GM18907 (cell line): Measurements from ENCODE around the gene ALOX15.
"Not testable (repeated sequence)": the region's sequence is repeated elsewhere in the genome, so short reads cannot be mapped to it uniquely, and the experiment has no call there.

Experiments used
- ATAC-seq: cut with Tn5 transposase; IDR thresholded peaks from one replicate; pipeline ENCODE4 v1.9.1; 2021; ENCODE audit warnings: mild to moderate bottlenecking, moderate library complexity; ENCODE audit not compliant: unreplicated experiment

ALOX15 gene

GRCh38 chr17:4620531-4621101 is 20.9 kb downstream of the ALOX15 start:
- no peak for ATAC-seq

- ATAC-seq = no peak
Measured at GRCh38 chr17:4617590-4618351, 23.7 kb downstream of the ALOX15 start.

- no peak for ATAC-seq
Measured at GRCh38 chr17:4617090-4617489, 24.4 kb downstream of the ALOX15 start.

- ATAC-seq = no peak
Measured at GRCh38 chr17:4616476-4616875, 25.0 kb downstream of the ALOX15 start.

GRCh38 chr17:4610656-4611055 is 30.8 kb downstream of the ALOX15 start:
- no peak for ATAC-seq

- no peak for ATAC-seq
Measured at GRCh38 chr17:4610162-4610561, 31.3 kb downstream of the ALOX15 start.

GRCh38 chr17:4609761-4610160 is 31.7 kb downstream of the ALOX15 start:
- no peak for ATAC-seq

GRCh38 chr17:4607773-4608187 is 33.7 kb downstream of the ALOX15 start:
- no peak for ATAC-seq

GRCh38 chr17:4607261-4607741 is 34.2 kb downstream of the ALOX15 start:
- ATAC-seq = no peak

GRCh38 chr17:4605826-4606225 is 35.7 kb downstream of the ALOX15 start:
- ATAC-seq = no peak

GRCh38 chr17:4604736-4605135 is 36.7 kb downstream of the ALOX15 start:
- ATAC-seq = not testable (repeated sequence)

GRCh38 chr17:4604111-4604644 is 37.3 kb downstream of the ALOX15 start:
- no peak for ATAC-seq

- no peak for ATAC-seq
Measured at GRCh38 chr17:4602041-4602440, 39.4 kb downstream of the ALOX15 start.

GRCh38 chr17:4601326-4601725 is 40.2 kb downstream of the ALOX15 start:
- no peak for ATAC-seq

GRCh38 chr17:4600563-4600962 is 40.9 kb downstream of the ALOX15 start:
- no peak for ATAC-seq

- no peak for ATAC-seq
Measured at GRCh38 chr17:4599505-4600281, 41.8 kb downstream of the ALOX15 start.

- ATAC-seq = no peak
Measured at GRCh38 chr17:4598776-4599504, 42.5 kb downstream of the ALOX15 start.

- no peak for ATAC-seq
Measured at GRCh38 chr17:4597975-4598374, 43.5 kb downstream of the ALOX15 start.

- ATAC-seq = no peak
Measured at GRCh38 chr17:4596636-4597380, 44.7 kb downstream of the ALOX15 start.
